A549 (cell line): ENCODE measurements around the gene INPP4B. TPM values are rescaled to one million over a fixed set of nuclear protein-coding genes. Genes with fewer than 3 reads are reported as not detected.

ENCODE experiments used
- ATAC-seq, 2 experiments: fragments of 200-7000 bp in 1 of 2; fragments of >200 bp in 1 of 2; cut with Nextera tagmentation in 1 of 2; cut with Tn5 transposase in 1 of 2; 3 replicates each; pipeline versions ENCODE4 v1.8.0 to v1.9.1; 2018 to 2020; ENCODE audit warnings: mild to moderate bottlenecking in 1 of 2, moderate library complexity in 1 of 2
- CTCF ChIA-PET: fragments of 300-600 bp; sonication (Branson Sonifier 250); formaldehyde crosslinking; extraction: SDS; loops from one replicate; lab custom pipeline; 2021; ENCODE audit warnings: antibody characterized with exemption, inconsistent platforms; lab: Yijun Ruan, JAX
- POLR2A ChIA-PET: fragments of 350-600 bp; formaldehyde crosslinking; extraction: SDS; loops from one replicate; lab custom pipeline; 2021; ENCODE audit warnings: antibody characterized with exemption, inconsistent platforms; lab: Yijun Ruan, JAX
- DNase-seq, 2 experiments: peaks; one replicate each; pipeline versions ENCODE4 v3.0.0 to v3.0.0-alpha.2; 2011 to 2016; ENCODE audit warnings: low read depth in 1 of 2, low spot score in 1 of 2
- FAIRE-seq: peaks from 2 replicates; lab custom pipeline; 2011; peaks lifted over from hg19 to GRCh38; lab: Jason Lieb, UNC
- H3K27ac ChIP-seq, 2 experiments: fragments of >200 bp; sonication (Bioruptor Twin); formaldehyde crosslinking; 3 replicates each; pipeline ENCODE4 v1.5.1; 2016 to 2017
- H3K4me1 ChIP-seq: fragments of >200 bp; sonication (Bioruptor Twin); formaldehyde crosslinking; 3 replicates; pipeline ENCODE4 v1.6.1; 2016
- H3K4me2 ChIP-seq: fragments of >200 bp; sonication (Bioruptor Twin); formaldehyde crosslinking; 3 replicates; pipeline ENCODE4 v1.6.1; 2016
- H3K4me3 ChIP-seq: fragments of >200 bp; sonication (Bioruptor Twin); formaldehyde crosslinking; 3 replicates; pipeline ENCODE4 v1.5.1; 2016
- H3K9me3 ChIP-seq: fragments of >200 bp; sonication (Bioruptor Twin); formaldehyde crosslinking; 3 replicates; pipeline ENCODE4 v1.6.1; 2016
- BCL3 ChIP-seq: fragments of >200 bp; sonication (Bioruptor Twin); formaldehyde crosslinking; IDR thresholded peaks from 3 replicates; pipeline ENCODE4 v1.6.1; 2016
- CBX8 ChIP-seq: fragments of 200-600 bp; sonication (generic); IDR thresholded peaks from 2 replicates; pipeline ENCODE4 v1.6.1; 2016
- CEBPB ChIP-seq, 2 experiments: fragments of >200 bp in 1 of 2; sonication (Bioruptor Twin) in 1 of 2; formaldehyde crosslinking in 1 of 2; IDR thresholded peaks; 2 replicates each; pipeline ENCODE4 v1.6.1; 2012 to 2016
- CTCF ChIP-seq: fragments of >200 bp; sonication (Bioruptor Twin); formaldehyde crosslinking; IDR thresholded peaks from 3 replicates; pipeline ENCODE4 v1.5.1; 2016
- EHF ChIP-seq: fragments of 250-450 bp; sonication (Bioruptor Pico); IDR thresholded peaks from 2 replicates; pipeline ENCODE4 v1.5.0; 2020; ENCODE audit warnings: mild to moderate bottlenecking
- ELK1 ChIP-seq: fragments of 150-350 bp; IDR thresholded peaks from 2 replicates; pipeline ENCODE4 v1.6.1; 2014; ENCODE audit warnings: low read depth, mild to moderate bottlenecking, low read length
- GATA3 ChIP-seq: IDR thresholded peaks from 2 replicates; pipeline ENCODE4 v1.6.1; 2012; ENCODE audit warnings: borderline replicate concordance
- HDAC2 ChIP-seq: fragments of 200-600 bp; sonication (generic); IDR thresholded peaks from 2 replicates; pipeline ENCODE4 v1.6.1; 2016
- HES2 ChIP-seq: fragments of >200 bp; sonication (Bioruptor Twin); formaldehyde crosslinking; IDR thresholded peaks from 2 replicates; pipeline ENCODE4 v1.6.1; 2016
- HOXA7 ChIP-seq: fragments of 250-450 bp; sonication (Bioruptor Pico); IDR thresholded peaks from 2 replicates; pipeline ENCODE4 v1.5.0; 2020; ENCODE audit warnings: mild to moderate bottlenecking, moderate library complexity
- JUN ChIP-seq, 2 experiments: fragments of >200 bp; sonication (Bioruptor Twin); formaldehyde crosslinking; IDR thresholded peaks; 2 replicates in 1 of 2; 3 replicates in 1 of 2; pipeline ENCODE4 v1.6.1; 2016 to 2017
- JUNB ChIP-seq: fragments of >200 bp; sonication (Bioruptor Twin); formaldehyde crosslinking; IDR thresholded peaks from 2 replicates; pipeline ENCODE4 v1.6.1; 2016
- KDM1A ChIP-seq: fragments of 200-600 bp; sonication (generic); IDR thresholded peaks from 2 replicates; pipeline ENCODE4 v1.6.1; 2016; ENCODE audit warnings: low read depth, mild to moderate bottlenecking
- MAFK ChIP-seq: fragments of 450-650 bp; IDR thresholded peaks from 2 replicates; pipeline ENCODE4 v1.6.1; 2014; ENCODE audit not compliant: partially characterized antibody
- MAZ ChIP-seq: fragments of 150-350 bp; IDR thresholded peaks from 2 replicates; pipeline ENCODE4 v1.6.1; 2014; ENCODE audit warnings: antibody characterized with exemption, low read depth, low read length, borderline replicate concordance
- NPAS2 ChIP-seq: fragments of 250-450 bp; sonication (Bioruptor Pico); IDR thresholded peaks from 2 replicates; pipeline ENCODE4 v1.8.0; 2022; ENCODE audit warnings: mild to moderate bottlenecking, moderate library complexity, borderline replicate concordance
- NR3C1 ChIP-seq: fragments of >200 bp; sonication (Bioruptor Twin); formaldehyde crosslinking; IDR thresholded peaks from 3 replicates; pipeline ENCODE4 v1.6.1; 2017
- POLR2AphosphoS2 ChIP-seq: conservative IDR thresholded peaks from 2 replicates; pipeline ENCODE4 v1.6.1; 2012; ENCODE audit warnings: low read length, improper control_type of control experiment, inconsistent platforms
- RAD21 ChIP-seq, 2 experiments: fragments of >200 bp in 1 of 2; sonication (Bioruptor Twin) in 1 of 2; formaldehyde crosslinking in 1 of 2; IDR thresholded peaks in 1 of 2; conservative IDR thresholded peaks in 1 of 2; 2 replicates in 1 of 2; 3 replicates in 1 of 2; pipeline ENCODE4 v1.6.1; 2012 to 2018; ENCODE audit warnings: inconsistent platforms in 1 of 2
- RARB ChIP-seq: fragments of 250-450 bp; sonication (Bioruptor Pico); IDR thresholded peaks from 2 replicates; pipeline ENCODE4 v1.8.0; 2021; ENCODE audit warnings: mild to moderate bottlenecking, moderate library complexity
- RCOR1 ChIP-seq: fragments of 150-350 bp; IDR thresholded peaks from 2 replicates; pipeline ENCODE4 v1.6.1; 2014; ENCODE audit warnings: antibody characterized with exemption, low read length, low read depth
- SMC3 ChIP-seq: fragments of >200 bp; sonication (Bioruptor Twin); formaldehyde crosslinking; IDR thresholded peaks from 3 replicates; pipeline ENCODE4 v1.6.1; 2018; ENCODE audit warnings: inconsistent platforms
- TFCP2L1 ChIP-seq: fragments of 250-450 bp; sonication (Bioruptor Pico); IDR thresholded peaks from 2 replicates; pipeline ENCODE4 v1.5.0; 2021; ENCODE audit warnings: mild to moderate bottlenecking
- ZFP36 ChIP-seq: fragments of 450-650 bp; IDR thresholded peaks from 2 replicates; pipeline ENCODE4 v1.6.1; 2014; ENCODE audit warnings: borderline replicate concordance; ENCODE audit not compliant: partially characterized antibody
- ZSCAN20 ChIP-seq: fragments of 250-450 bp; sonication (Bioruptor Pico); IDR thresholded peaks from 2 replicates; pipeline ENCODE4 v1.8.0; 2022; ENCODE audit warnings: mild to moderate bottlenecking, moderate library complexity
- WGBS: methylation state at CpG from one replicate; pipeline ENCODE4 v1.1.6; 2017; ENCODE audit errors: missing lambda C conversion rate; 5-methylcytosine and 5-hydroxymethylcytosine counted together
- polyA plus RNA-seq, 4 experiments: library from polyadenylated mRNA; depleted of rRNA in 3 of 4; stranded (reverse); fragments of >200 nt; fragmentation: RNase III in 1 of 4; extraction: RNeasy Plus Mini Kit Qiagen cat#74134 plus additional on column Dnase treatment in 1 of 4; gene quantifications; 2 replicates in 3 of 4; 3 replicates in 1 of 4; pipeline ENCODE4 v1.2.3, GENCODE V29; 2011 to 2017

Gene INPP4B
- polyA plus RNA-seq, 2 of the 4 experiments (the other 2 are of a cell fraction): 7.2 to 14.9 TPM

GRCh38 chr4:142572071-142572470 lies 274.0 kb downstream of the INPP4B start (continued):
- TF ChIP-seq MAZ: no peak
- no peak for TF ChIP-seq ZSCAN20 (CRISPR knock-in tag)
- TF ChIP-seq BCL3: no peak
- TF ChIP-seq HDAC2: no peak
- no peak for TF ChIP-seq HOXA7
- no peak for TF ChIP-seq EHF (CRISPR knock-in tag)

- H3K9me3 ChIP-seq: no peaks in the 10 kb centered on the region
- ChIA-PET POLR2A (interaction anchor here (1.2 kb wide), 1 partner anchor 162 kb away, joined by 3 read pairs; no protein-coding TSS in a partner anchor), CTCF (no interaction called here)
- ATAC-seq (peak; percentile 62 to 72; a peak in 5 of 6 replicates), FAIRE-seq (peak; percentile 54), DNase-seq (peak in 1 of 2 experiments; percentile 57)
- H3K4me1 ChIP-seq: peaks cover 24% of the 10 kb centered on the region; the same call in 2 of the 3 replicates
- H3K4me2 ChIP-seq: peak overlapping the region; percentile 74
- 0 out of 3 replicates have a peak overlapping the region, but pooled peaks have one; percentile 13 for H3K4me3 ChIP-seq
- 21% methylated on average over 4 of the region's 4 CpGs for WGBS
- TF ChIP-seq CEBPB (IDR thresholded peaks at IDR 0.05) (peak in 1 of 2 experiments; percentile 18; a peak in 1 of 4 replicates), NR3C1 (no peak), JUN (IDR thresholded peaks at IDR 0.05) (no peak)
- H3K27ac ChIP-seq: peak overlapping the region; percentile 67 to 74
Observed at GRCh38 chr4:142567620-142568451, 278.3 kb downstream of the INPP4B start.

GRCh38 chr4:142567199-142567598 lies 278.9 kb downstream of the INPP4B start:
- DNase-seq (peak; percentile 4 to 47), ATAC-seq (peak; percentile 66 to 72; a peak in 5 of 6 replicates), FAIRE-seq (no peak)
- Histone ChIP-seq H3K9me3 (no peaks in the 10 kb centered on the region), H3K4me2 (peak overlapping the region; percentile 74), H3K4me3 (no peak overlapping the region), H3K4me1 (peaks cover 24% of the 10 kb centered on the region; the same call in 2 of the 3 replicates), H3K27ac (peak overlapping the region; percentile 65 to 67)
- peak; percentile 27; the same call in 1 of the 3 replicates for TF ChIP-seq CTCF
- no peak for TF ChIP-seq BCL3
- TF ChIP-seq RAD21 (conservative IDR thresholded peaks at IDR 0.05 in 1 of 2, IDR thresholded peaks at IDR 0.05 in 1 of 2): peak; percentile 38 to 39; a peak in 2 of 5 replicates
- 0 out of 3 replicates have a peak, but pooled peaks have one; percentile 23 for TF ChIP-seq SMC3
- no peak for TF ChIP-seq POLR2AphosphoS2
- WGBS: 38% methylated on average over 5 of the region's 5 CpGs
- CTCF ChIA-PET: interaction anchor here (1.2 kb wide), 1 partner anchor 10 kb away, joined by 3 read pairs; no protein-coding TSS in a partner anchor
- POLR2A ChIA-PET: interaction anchor here (1.2 kb wide), 1 partner anchor 161 kb away, joined by 3 read pairs; no protein-coding TSS in a partner anchor

- POLR2A ChIA-PET: interaction anchor here (1.2 kb wide), 1 partner anchor 161 kb away, joined by 3 read pairs; no protein-coding TSS in a partner anchor
- peak overlapping the region; percentile 65 to 67; a peak in 5 of 6 replicates for H3K27ac ChIP-seq
- TF ChIP-seq ELK1 (no peak), RARB (CRISPR knock-in tag) (no peak), JUNB (no peak), ZFP36 (no peak), JUN (IDR thresholded peaks at IDR 0.05) (no peak), HES2 (no peak), HOXA7 (no peak), MAZ (no peak), CBX8 (no peak), MAFK (no peak), TFCP2L1 (CRISPR knock-in tag) (no peak), GATA3 (no peak), ZSCAN20 (CRISPR knock-in tag) (no peak), KDM1A (no peak), NPAS2 (no peak), EHF (CRISPR knock-in tag) (no peak), RCOR1 (no peak)
Observed at GRCh38 chr4:142566777-142567176, 279.3 kb downstream of the INPP4B start.

More at GRCh38 chr4:142566777-142567176, 279.3 kb downstream of the INPP4B start:
- Histone ChIP-seq H3K4me3 (no peak overlapping the region), H3K4me1 (peaks cover 24% of the 10 kb centered on the region; the same call in 2 of the 3 replicates), H3K9me3 (no peaks in the 10 kb centered on the region), H3K4me2 (peak overlapping the region; percentile 74)
- DNase-seq (no peak), ATAC-seq (no peak), FAIRE-seq (no peak)
- CTCF ChIA-PET: interaction anchor here (1.2 kb wide), 1 partner anchor 10 kb away, joined by 3 read pairs; no protein-coding TSS in a partner anchor
- 78% methylated on average over 4 of the region's 4 CpGs for whole genome bisulfite sequencing
